NB4 (cell line): ENCODE results near the gene SYMPK.

Experiments used
- CTCF ChIP-seq: IDR thresholded peaks from one replicate; pipeline ENCODE4 v1.5.1; 2012; ENCODE audit warnings: low read depth, low read length
- POLR2A ChIP-seq: IDR thresholded peaks from 2 replicates; pipeline ENCODE4 v1.6.1; 2011; ENCODE audit warnings: mild to moderate bottlenecking; ENCODE audit not compliant: insufficient read length; ENCODE audit errors: extremely low read depth

- TF ChIP-seq CTCF: no peak
- no peak for TF ChIP-seq POLR2A
Observed at GRCh38 chr19:45778010-45778661, 84.8 kb downstream of the SYMPK start.
